ENCODE data around the gene LAIR1.
"Not testable (repeated sequence)": the region's sequence is repeated elsewhere in the genome, so short reads cannot be mapped to it uniquely, and the experiment has no call there.

LAIR1 gene

GRCh38 chr19:54364775-54365257 is at the start of gene LAIR1:
TSS of gene LAIR1 (minus strand) at chr19:54364931. CDS start at chr19:54364804, 127 bp downstream.
- DNase-seq = peak; percentile 53

- no peak for DNase-seq
Observed at GRCh38 chr19:54414156-54414555, 49.4 kb upstream of the LAIR1 start.

- no peak for DNase-seq
Observed at GRCh38 chr19:54412877-54413276, 48.1 kb upstream of the LAIR1 start.

GRCh38 chr19:54411033-54411432 is 46.3 kb upstream of the LAIR1 start:
- no peak for DNase-seq

- DNase-seq = no peak
Observed at GRCh38 chr19:54408456-54409026, 43.8 kb upstream of the LAIR1 start.

GRCh38 chr19:54407780-54408179 is 43.0 kb upstream of the LAIR1 start:
- no peak for DNase-seq

- no peak for DNase-seq
Observed at GRCh38 chr19:54405628-54406027, 40.9 kb upstream of the LAIR1 start.

- DNase-seq = no peak
Observed at GRCh38 chr19:54403054-54403453, 38.3 kb upstream of the LAIR1 start.

GRCh38 chr19:54400913-54401312 is 36.2 kb upstream of the LAIR1 start:
- no peak for DNase-seq

GRCh38 chr19:54399189-54399588 is 34.5 kb upstream of the LAIR1 start:
- no peak for DNase-seq

GRCh38 chr19:54395685-54396084 is 31.0 kb upstream of the LAIR1 start:
- DNase-seq = no peak

GRCh38 chr19:54393381-54393780 is 28.6 kb upstream of the LAIR1 start:
- DNase-seq = no peak

- no peak for DNase-seq
Observed at GRCh38 chr19:54392105-54392504, 27.4 kb upstream of the LAIR1 start.

GRCh38 chr19:54391589-54392061 is 26.9 kb upstream of the LAIR1 start:
- DNase-seq = no peak

- peak; percentile 62 for DNase-seq
Observed at GRCh38 chr19:54390942-54391577, 26.3 kb upstream of the LAIR1 start.

- DNase-seq = no peak
Observed at GRCh38 chr19:54389553-54389952, 24.8 kb upstream of the LAIR1 start.

GRCh38 chr19:54388802-54389139 is 24.0 kb upstream of the LAIR1 start:
- DNase-seq = no peak

- peak; percentile 36 for DNase-seq
Observed at GRCh38 chr19:54387991-54388801, 23.5 kb upstream of the LAIR1 start.

GRCh38 chr19:54383330-54383729 is 18.6 kb upstream of the LAIR1 start:
- no peak for DNase-seq

GRCh38 chr19:54382041-54382440 is 17.3 kb upstream of the LAIR1 start:
- not testable (repeated sequence) for DNase-seq

GRCh38 chr19:54380897-54381296 is 16.2 kb upstream of the LAIR1 start:
- DNase-seq = no peak

GRCh38 chr19:54379187-54379678 is 14.5 kb upstream of the LAIR1 start:
- no peak for DNase-seq

- no peak for DNase-seq
Observed at GRCh38 chr19:54376610-54377285, 12.0 kb upstream of the LAIR1 start.
